HCT116 (cell line): Measurements from ENCODE around the gene C9orf50. TPM values are rescaled to one million over a fixed set of nuclear protein-coding genes. Genes with fewer than 3 reads are reported as not detected.
A peak's percentile ranks its signal among the peaks of the same experiment; 100 is the strongest.

Experiments used
- ATAC-seq: fragments of 200-7000 bp; cut with Tn5 transposase; 2 replicates; pipeline ENCODE4 v1.9.1; 2020; ENCODE audit warnings: mild to moderate bottlenecking, moderate library complexity
- BruUV-seq: library from RNA; stranded (reverse); fragments of 400-500 nt; replicated peaks from 2 replicates; lab custom pipeline; 2021; lab: Mats Ljungman, UMichigan
- CTCF ChIA-PET: fragments of 300-600 bp; sonication (Branson Sonifier 250); formaldehyde crosslinking; loops from one replicate; lab custom pipeline; 2021; ENCODE audit warnings: antibody characterized with exemption; lab: Charles Lee
- POLR2A ChIA-PET: fragments of 300-600, 350-600 bp; sonication (Branson Sonifier 250); formaldehyde crosslinking; loops from one replicate; lab custom pipeline; 2021; ENCODE audit warnings: antibody characterized with exemption; lab: Charles Lee
- RAD21 ChIA-PET, 2 experiments: fragments of 300-600 bp; sonication (Branson Sonifier 250); formaldehyde crosslinking; loops; one replicate each; lab custom pipeline; 2023; ENCODE audit warnings: low total read pairs in 2 of 2; ENCODE audit not compliant: uncharacterized antibody in 2 of 2, unreplicated experiment in 2 of 2, low non-redundant PET in 1 of 2; lab: Charles Lee
- DNase-seq: peaks from one replicate; pipeline ENCODE4 v3.0.0-alpha.2; 2010; ENCODE audit warnings: low read depth, low spot score
- H2AFZ ChIP-seq: fragments of 200-600 bp; shearing (Covaris generic), sonication (generic); 2 replicates; pipeline ENCODE4 v1.6.1; 2017; ENCODE audit warnings: low read depth, mixed run types, mixed read lengths, antibody characterized with exemption, low read length; ENCODE audit not compliant: poor library complexity, severe bottlenecking
- H3K27ac ChIP-seq: 2 replicates; pipeline ENCODE4 v1.5.1; 2012; ENCODE audit warnings: low read depth, low read length
- H3K27me3 ChIP-seq: fragments of 200-600 bp; sonication (generic); 2 replicates; pipeline ENCODE4 v1.6.1; 2016; ENCODE audit warnings: mixed run types, low read length, mixed read lengths; ENCODE audit not compliant: insufficient read depth
- H3K36me3 ChIP-seq, 2 experiments: fragments of 200-500 bp in 1 of 2; fragments of 200-600 bp in 1 of 2; sonication (Bioruptor generic) in 1 of 2; sonication (generic) in 1 of 2; 2 replicates each; pipeline versions ENCODE4 v1.5.1 to v1.6.1; 2014 to 2016; ENCODE audit warnings: low read length in 2 of 2, inconsistent platforms in 1 of 2, mixed read lengths in 1 of 2, mixed run types in 1 of 2; ENCODE audit not compliant: insufficient read depth in 2 of 2, control insufficient read depth in 1 of 2
- H3K4me1 ChIP-seq, 2 experiments: fragments of 200-600 bp in 1 of 2; sonication (generic) in 1 of 2; 2 replicates each; pipeline versions ENCODE4 v1.5.1 to v1.6.1; 2012 to 2017; ENCODE audit warnings: low read length in 2 of 2, inconsistent platforms in 1 of 2, mild to moderate bottlenecking in 1 of 2, mixed read lengths in 1 of 2, mixed run types in 1 of 2, moderate library complexity in 1 of 2; ENCODE audit not compliant: insufficient read depth in 2 of 2, control insufficient read depth in 1 of 2
- H3K4me2 ChIP-seq: fragments of 200-600 bp; sonication (generic); 2 replicates; pipeline ENCODE4 v1.6.1; 2017; ENCODE audit warnings: mixed run types, low read length, mixed read lengths
- H3K4me3 ChIP-seq, 2 experiments: fragments of 200-600 bp in 1 of 2; sonication (generic) in 1 of 2; replicated peaks in 1 of 2; 2 replicates each; pipeline ENCODE4 v1.5.1; 2011 to 2016; ENCODE audit warnings: low read length in 2 of 2, control low read depth in 1 of 2, low read depth in 1 of 2, mild to moderate bottlenecking in 1 of 2, mixed read lengths in 1 of 2, mixed run types in 1 of 2
- H3K79me2 ChIP-seq: fragments of 200-600 bp; sonication (generic); 2 replicates; pipeline ENCODE4 v1.6.1; 2017; ENCODE audit warnings: mild to moderate bottlenecking, mixed run types, low read length, moderate library complexity, mixed read lengths; ENCODE audit not compliant: insufficient read depth
- H3K9ac ChIP-seq: fragments of 200-600 bp; sonication (generic); 2 replicates; pipeline ENCODE4 v1.6.1; 2016; ENCODE audit warnings: low read length, mixed read lengths
- H3K9me2 ChIP-seq: fragments of 200-600 bp; sonication (generic), shearing (Covaris generic); 2 replicates; pipeline ENCODE4 v1.6.1; 2017; ENCODE audit warnings: mixed run types, mild to moderate bottlenecking, moderate library complexity; ENCODE audit not compliant: insufficient read depth
- H3K9me3 ChIP-seq, 2 experiments: fragments of 200-500 bp in 1 of 2; fragments of 200-600 bp in 1 of 2; sonication (Bioruptor generic) in 1 of 2; sonication (generic) in 1 of 2; 2 replicates each; pipeline ENCODE4 v1.6.1; 2014 to 2017; ENCODE audit warnings: low read length in 2 of 2, mixed read lengths in 2 of 2, inconsistent platforms in 1 of 2, low read depth in 1 of 2, mild to moderate bottlenecking in 1 of 2, mixed run types in 1 of 2, moderate library complexity in 1 of 2; ENCODE audit not compliant: control insufficient read depth in 1 of 2, insufficient read depth in 1 of 2
- H4K20me1 ChIP-seq: fragments of 200-600 bp; sonication (generic), shearing (Covaris generic); 2 replicates; pipeline ENCODE4 v1.6.1; 2017; ENCODE audit warnings: mixed run types, mild to moderate bottlenecking, moderate library complexity; ENCODE audit not compliant: insufficient read depth
- CBX3 ChIP-seq: IDR thresholded peaks from 2 replicates; pipeline ENCODE4 v1.6.1; 2012; ENCODE audit warnings: low read depth
- EZH2 ChIP-seq: fragments of 200-600 bp; sonication (generic); IDR thresholded peaks from 2 replicates; pipeline ENCODE4 v1.6.1; 2017; ENCODE audit warnings: antibody characterized with exemption, mixed run types
- FOSL1 ChIP-seq: IDR thresholded peaks from 2 replicates; pipeline ENCODE4 v1.6.1; 2012; ENCODE audit warnings: low read depth
- JUND ChIP-seq: IDR thresholded peaks from 2 replicates; pipeline ENCODE4 v1.6.1; 2012
- POLR2A ChIP-seq: IDR thresholded peaks from 2 replicates; pipeline ENCODE4 v1.7.0; 2011; ENCODE audit warnings: borderline replicate concordance; ENCODE audit not compliant: insufficient read depth, insufficient read length; ENCODE audit errors: extremely low read depth
- POLR2AphosphoS5 ChIP-seq: IDR thresholded peaks from 2 replicates; pipeline ENCODE4 v1.6.1; 2011; ENCODE audit warnings: mild to moderate bottlenecking, low read depth, low read length, moderate library complexity
- RAD21 ChIP-seq: IDR thresholded peaks from 2 replicates; pipeline ENCODE4 v1.6.1; 2012; ENCODE audit warnings: low read depth, mild to moderate bottlenecking
- SIN3A ChIP-seq: IDR thresholded peaks from 2 replicates; pipeline ENCODE4 v1.6.1; 2012; ENCODE audit warnings: low read depth
- SP1 ChIP-seq: IDR thresholded peaks from 2 replicates; pipeline ENCODE4 v1.6.1; 2012; ENCODE audit warnings: low read depth
- SRF ChIP-seq: IDR thresholded peaks from 2 replicates; pipeline ENCODE4 v1.6.1; 2012; ENCODE audit warnings: low read depth
- TCF7L2 ChIP-seq: IDR thresholded peaks from 2 replicates; pipeline ENCODE4 v1.7.0; 2011; ENCODE audit warnings: borderline replicate concordance, inconsistent platforms; ENCODE audit not compliant: insufficient read depth, insufficient read length; ENCODE audit errors: extremely low read depth
- YY1 ChIP-seq: IDR thresholded peaks from 2 replicates; pipeline ENCODE4 v1.6.1; 2011; ENCODE audit warnings: low read length, low read depth, moderate library complexity, mild to moderate bottlenecking; ENCODE audit not compliant: insufficient replicate concordance; ENCODE audit errors: extremely low read depth
- ZFX ChIP-seq: fragments of 450-650 bp; IDR thresholded peaks from 2 replicates; pipeline ENCODE4 v1.6.1; 2017
- ZNF274 ChIP-seq: fragments of 200-500 bp; sonication (Bioruptor generic); IDR thresholded peaks from 2 replicates; pipeline ENCODE4 v1.6.1; 2014; ENCODE audit warnings: mild to moderate bottlenecking, low read depth, low read length, inconsistent platforms
- intact Hi-C: fragments of 100-400 bp; cut with micrococcal nuclease; formaldehyde crosslinking; loops from 2 replicates; pipeline ENCODE4 v1.10.0; 2022
- total RNA-seq: library from RNA; stranded (reverse); gene quantifications from one replicate; pipeline ENCODE4 v1.2.1, GENCODE V29; 2021; ENCODE audit not compliant: unreplicated experiment
- TF ChIP-seq, protein P1 (sequence below): IDR thresholded peaks from 2 replicates; pipeline ENCODE4 v1.6.1; 2012

C9orf50 gene
- total RNA-seq, 1 experiment from 2014 or later, result not detected

GRCh38 chr9:129597355-129598088 lies 23.4 kb downstream of the C9orf50 start:
- Histone ChIP-seq H3K9me2 (no peaks in the 10 kb centered on the region), H3K9me3 (no peaks in the 10 kb centered on the region), H3K4me1 (peaks cover 82 to 95% of the 10 kb centered on the region in 2 experiments), H2AFZ (no peak overlapping the region), H4K20me1 (no peaks in the 10 kb centered on the region), H3K4me3 (peak overlapping the region; percentile 57 to 67), H3K36me3 (no peaks in the 10 kb centered on the region), H3K27me3 (no peaks in the 10 kb centered on the region), H3K9ac (peak overlapping the region; percentile 83), H3K4me2 (peak overlapping the region; percentile 95), H3K27ac (peak overlapping the region; percentile 98), H3K79me2 (no peaks in the 10 kb centered on the region)
- no TSS peak for BruUV-seq
- intact Hi-C loops, result loop anchor here (1.0 kb wide), 1 partner anchor 10 kb away; no protein-coding TSS in a partner anchor
- peak; percentile 86 for DNase-seq
- ATAC-seq, result peak; percentile 65
- no peak for TF ChIP-seq SIN3A
- TF ChIP-seq TCF7L2, result peak; percentile 99
- TF ChIP-seq RAD21, result no peak
- TF ChIP-seq YY1, result peak; percentile 40
- TF ChIP-seq CBX3, result no peak
- no peak for TF ChIP-seq SP1
- no peak for TF ChIP-seq ZNF274
- peak; percentile 75 for TF ChIP-seq POLR2AphosphoS5
- TF ChIP-seq ZFX, result peak; percentile 58; the same call in 1 of the 2 replicates
- no peak for TF ChIP-seq POLR2A
- TF ChIP-seq, protein P1, sequence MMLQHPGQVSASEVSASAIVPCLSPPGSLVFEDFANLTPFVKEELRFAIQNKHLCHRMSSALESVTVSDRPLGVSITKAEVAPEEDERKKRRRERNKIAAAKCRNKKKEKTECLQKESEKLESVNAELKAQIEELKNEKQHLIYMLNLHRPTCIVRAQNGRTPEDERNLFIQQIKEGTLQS, result no peak
- no peak for TF ChIP-seq EZH2
- no peak for TF ChIP-seq SRF
- TF ChIP-seq JUND, result no peak
- no peak for TF ChIP-seq FOSL1
- CTCF ChIA-PET, result interaction anchor here (0.8 to 2.6 kb wide), 4 partner anchors 11 to 459 kb away, joined by 3 to 15 read pairs (median 8); no protein-coding TSS in a partner anchor
- POLR2A ChIA-PET, result interaction anchor here (0.6 to 3.6 kb wide), 21 partner anchors 10 to 423 kb away, joined by 3 to 46 read pairs (median 6); partner anchors contain the start of gene IER5L
- RAD21 ChIA-PET, result interaction anchor here (0.5 to 2.2 kb wide), 8 partner anchors 10 to 195 kb away, joined by 3 to 9 read pairs (median 6); no protein-coding TSS in a partner anchor
